Hematopoietic multipotent progenitor cell treated with erythropoietin and hydrocortisone succinate and interleukin-3 and kit ligand, for 8 days (in vitro differentiated cells): ENCODE measurements around the gene GCG.
A peak's percentile ranks its signal among the peaks of the same experiment; 100 is the strongest.

Experiments used
- DNase-seq: peaks from one replicate; pipeline ENCODE4 v3.0.0-alpha.2; 2015

Gene GCG

DNA sequence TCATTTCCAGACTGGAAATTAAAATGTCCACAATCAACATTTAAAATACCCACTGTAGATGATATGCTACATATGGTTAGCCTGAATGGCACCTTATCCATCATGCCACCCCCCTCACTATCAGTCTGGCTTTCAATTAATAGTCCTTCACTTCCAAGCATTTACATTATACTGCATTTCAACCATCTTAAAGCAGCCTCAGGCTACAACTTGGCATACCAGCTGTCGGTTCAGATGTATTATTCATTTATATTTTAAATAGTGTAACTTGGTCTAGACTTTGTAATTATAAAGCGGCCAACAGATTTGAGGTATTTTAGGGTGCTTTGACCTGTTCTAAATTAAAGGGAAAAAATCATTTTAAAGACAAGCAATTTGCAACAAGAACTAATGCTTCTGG, 2.6 kb downstream of the GCG start:
- DNase-seq = no peak

DNA sequence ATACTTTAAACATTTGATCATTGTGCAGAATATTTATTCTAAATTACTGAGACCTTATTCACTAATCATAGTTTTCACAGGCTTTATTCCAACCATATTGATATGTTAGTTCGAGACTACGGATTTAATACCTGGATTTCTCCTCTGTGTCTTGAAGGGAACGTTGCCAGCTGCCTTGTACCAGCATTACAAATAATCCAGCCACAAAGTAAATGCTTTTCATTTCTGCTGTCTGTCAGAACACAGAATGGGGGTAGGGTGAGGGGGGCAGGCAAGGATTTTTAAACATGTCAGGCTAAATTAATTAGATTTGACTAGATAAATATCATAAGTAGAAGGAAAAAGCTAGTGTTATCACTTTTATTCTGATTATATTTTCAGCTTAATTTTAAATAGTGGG, 3.1 kb downstream of the GCG start:
- DNase-seq = no peak

DNA sequence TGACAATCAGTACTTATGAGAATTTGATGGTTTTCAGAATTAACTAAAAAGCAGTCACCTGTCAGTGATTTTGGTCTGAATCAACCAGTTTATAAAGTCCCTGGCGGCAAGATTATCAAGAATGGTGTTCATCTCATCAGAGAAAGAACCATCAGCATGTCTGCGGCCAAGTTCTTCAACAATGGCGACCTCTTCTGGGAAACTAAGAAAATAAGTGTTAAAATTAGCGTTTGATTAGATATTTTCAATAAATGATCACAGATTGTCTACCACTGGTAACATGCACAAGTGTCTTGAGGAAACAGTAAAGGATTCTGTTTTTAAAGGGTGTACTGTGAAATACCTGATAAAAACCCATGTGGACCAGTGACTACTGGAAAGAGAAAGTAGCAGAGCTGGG, 8.1 kb downstream of the GCG start:
- no peak for DNase-seq

DNA sequence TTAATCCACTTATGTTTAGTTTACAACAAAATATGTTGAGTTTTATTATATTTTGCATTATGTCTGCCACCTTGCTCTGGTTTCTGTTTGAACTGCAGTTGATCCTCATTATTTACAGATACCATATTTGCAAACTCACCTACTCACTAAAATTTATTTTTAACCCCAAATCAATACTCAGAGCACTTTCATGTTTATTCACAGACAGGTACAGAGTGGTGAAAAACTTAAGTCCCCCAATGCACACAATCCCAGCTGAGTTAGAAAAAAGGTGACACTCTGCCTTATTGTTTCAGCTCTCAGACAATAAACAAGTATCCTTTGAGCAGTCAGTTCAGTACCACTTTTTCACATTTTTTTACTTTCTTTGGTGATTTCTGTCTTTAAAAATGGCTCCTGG, 13.7 kb downstream of the GCG start:
- no peak for DNase-seq

DNA sequence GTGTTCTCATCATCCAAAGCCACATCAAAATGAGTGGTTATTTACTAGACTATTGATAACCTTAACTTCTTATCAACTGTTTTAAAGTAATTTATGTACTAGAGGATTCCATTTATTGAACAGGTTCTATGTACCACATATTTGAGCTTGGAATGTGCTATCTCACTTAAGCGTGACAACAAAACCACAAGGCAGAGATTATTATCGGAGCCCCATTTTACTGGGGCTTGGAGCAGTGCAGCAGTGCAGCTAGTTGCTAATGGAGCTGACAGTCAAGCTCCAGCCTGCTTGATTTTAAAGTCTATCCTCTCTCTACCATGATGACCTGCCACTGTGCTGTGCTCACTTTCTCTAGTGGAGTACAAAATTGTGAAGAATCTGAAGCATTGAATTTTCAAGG, 24.6 kb downstream of the GCG start:
- peak; percentile 16 for DNase-seq

DNA sequence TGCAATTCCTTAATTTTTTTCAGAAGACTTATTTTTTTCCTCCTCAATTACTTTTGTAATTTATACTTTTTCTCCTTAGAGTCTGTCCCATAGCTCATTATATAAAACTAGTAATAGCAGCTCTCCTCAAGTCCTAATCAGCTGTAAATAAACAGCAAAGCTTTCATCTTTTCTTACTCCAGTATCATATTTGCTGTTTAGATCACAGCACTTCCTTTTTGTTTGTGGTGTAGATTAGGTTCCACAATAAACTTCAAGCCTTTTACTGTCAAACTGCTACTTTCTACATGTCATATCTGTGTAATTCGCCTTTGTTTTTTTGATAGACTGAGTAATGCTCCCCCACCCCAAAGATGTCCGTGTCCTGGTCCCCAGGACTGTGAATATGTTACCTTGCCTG, 25.5 kb downstream of the GCG start:
- no peak for DNase-seq

DNA sequence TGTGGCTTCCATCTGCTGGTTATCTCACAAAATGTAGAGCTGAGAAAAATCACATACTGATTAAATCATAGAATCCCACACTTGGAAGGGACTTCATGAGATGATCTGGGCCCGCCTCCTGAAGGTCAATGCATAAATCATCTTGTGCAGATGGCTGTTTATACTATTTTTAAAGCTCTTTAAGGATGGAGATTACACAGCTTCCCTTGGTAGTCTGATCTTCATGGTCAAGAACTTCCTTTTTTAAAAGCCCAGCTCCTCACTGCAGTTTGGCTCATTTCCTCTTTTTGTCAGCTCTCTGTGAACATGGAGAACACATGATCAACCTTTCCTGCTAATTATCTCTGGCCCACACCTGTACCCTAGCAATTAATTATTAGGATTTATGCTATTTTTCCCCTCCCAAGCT, 25.9 kb downstream of the GCG start:
- DNase-seq = peak; percentile 6

DNA sequence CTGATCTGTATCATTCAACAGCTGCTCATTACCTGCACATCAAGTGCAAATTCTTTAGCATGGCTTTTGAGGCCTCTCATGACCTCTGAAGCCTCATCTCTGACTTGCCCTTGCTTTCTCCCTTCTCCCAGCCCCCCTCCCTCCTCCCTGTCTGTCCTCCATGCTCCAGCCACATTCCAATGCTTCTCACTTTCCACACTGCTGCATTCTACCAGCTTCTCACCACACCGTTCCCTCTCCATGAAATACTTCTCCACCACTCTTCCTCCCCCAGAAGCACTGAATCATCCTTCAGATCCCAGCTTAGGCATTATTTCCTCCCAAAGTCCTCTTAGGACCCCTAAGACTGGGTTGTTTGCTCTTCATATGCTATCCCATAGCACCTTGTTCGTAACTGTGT, 26.9 kb downstream of the GCG start:
- DNase-seq = no peak

DNA sequence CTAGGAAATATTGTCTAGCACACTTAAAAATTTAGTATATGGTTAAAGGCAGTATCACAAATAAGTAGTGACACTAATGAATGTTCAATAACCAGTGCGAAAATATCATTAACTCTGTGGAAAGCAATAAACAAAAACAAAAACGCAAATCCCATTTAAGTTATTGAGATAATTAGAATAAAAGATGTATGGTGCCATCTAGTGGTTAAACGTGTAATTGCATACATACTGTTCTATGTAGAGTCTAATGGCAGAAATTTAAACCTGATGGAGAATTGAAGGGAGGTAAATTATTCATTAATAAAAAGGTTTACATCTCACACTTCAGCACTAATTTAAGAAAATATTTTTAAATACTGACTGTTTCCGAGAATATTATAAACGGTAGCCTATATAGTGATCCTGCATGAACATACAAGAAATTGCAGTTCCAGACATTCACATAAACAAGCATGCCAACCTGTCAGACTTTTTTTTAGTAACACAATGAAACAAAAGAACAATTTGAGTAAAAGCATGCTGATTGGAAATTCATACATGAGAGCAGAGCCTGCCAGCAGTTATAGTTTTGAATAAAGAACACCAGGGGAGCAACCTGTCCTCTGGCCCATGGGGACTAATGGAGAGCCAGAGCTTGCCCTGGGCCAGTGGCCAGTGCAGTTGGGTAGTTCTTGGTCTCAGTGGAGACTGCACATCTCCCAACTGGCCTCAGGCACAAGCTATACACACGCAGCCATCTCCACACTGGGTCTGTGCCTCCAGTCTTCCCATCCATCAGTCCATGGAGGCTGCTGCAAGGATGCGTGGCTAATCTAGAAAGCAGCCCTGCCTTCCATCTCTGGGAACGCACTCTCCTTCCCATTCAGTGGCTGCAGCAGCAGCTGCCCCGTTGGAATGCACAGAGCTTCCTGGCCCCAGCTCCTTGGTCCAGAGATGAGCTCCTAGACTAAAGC, 28.0 kb downstream of the GCG start:
- peak; percentile 76 for DNase-seq

DNA sequence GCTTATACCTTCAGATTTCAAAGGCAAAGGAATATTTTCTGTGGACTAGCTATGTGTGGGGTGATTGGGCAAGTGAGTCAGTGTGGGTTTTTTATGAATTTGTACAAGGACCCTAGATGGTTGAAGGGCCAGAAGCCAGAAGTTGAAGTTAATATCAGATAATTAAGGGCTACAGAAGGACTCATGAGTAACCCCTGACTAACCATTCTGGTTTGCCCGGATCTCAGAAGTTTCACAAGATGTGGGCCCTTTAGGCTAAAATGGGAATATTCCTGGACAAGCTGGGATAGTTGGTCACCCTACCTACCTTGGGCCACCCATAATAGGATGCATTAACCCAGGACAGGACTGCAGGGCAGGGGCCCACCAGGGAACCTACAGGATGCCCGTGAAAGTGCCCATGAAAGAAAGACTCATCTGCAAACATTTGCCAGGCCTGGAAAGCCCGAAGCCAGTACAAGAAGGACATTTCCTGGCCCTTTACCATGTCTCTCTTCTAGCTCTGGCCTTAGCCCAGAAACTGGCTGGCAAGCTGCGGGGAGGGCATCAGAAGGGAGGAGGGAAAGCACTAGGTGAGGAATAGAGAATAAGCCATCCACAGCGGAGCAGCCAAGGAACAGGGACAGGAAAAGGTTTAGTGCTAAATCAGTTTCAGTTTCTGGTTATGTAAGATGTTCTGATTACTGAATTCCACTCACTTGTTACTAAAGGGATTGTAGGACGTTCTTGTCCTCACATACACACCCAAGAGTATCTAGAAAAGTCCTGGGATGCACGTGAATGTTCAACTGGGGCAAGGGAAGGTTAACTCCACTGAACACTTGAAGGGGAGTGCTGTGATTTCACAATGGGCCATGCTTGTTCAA, 33.6 kb downstream of the GCG start:
- no peak for DNase-seq

DNA sequence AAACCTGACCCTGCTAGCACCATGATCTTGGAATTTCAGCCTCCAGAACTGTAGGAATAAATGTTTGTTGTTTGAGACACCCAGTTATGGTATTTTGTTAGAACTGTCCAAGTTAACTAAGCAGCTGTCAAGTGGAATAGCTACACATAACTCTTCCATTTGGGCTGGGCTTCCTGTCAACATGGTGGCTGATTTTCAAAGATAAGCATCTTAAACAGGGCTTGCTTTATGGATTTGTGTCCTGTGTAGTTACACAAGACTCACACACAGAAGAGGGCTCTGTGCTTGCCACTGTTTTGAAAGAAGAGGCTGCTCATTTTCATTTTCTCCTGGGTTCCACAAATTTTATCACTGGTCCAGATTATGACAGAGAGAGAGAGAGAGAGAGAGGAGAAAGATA, 35.7 kb downstream of the GCG start:
- DNase-seq = no peak

DNA sequence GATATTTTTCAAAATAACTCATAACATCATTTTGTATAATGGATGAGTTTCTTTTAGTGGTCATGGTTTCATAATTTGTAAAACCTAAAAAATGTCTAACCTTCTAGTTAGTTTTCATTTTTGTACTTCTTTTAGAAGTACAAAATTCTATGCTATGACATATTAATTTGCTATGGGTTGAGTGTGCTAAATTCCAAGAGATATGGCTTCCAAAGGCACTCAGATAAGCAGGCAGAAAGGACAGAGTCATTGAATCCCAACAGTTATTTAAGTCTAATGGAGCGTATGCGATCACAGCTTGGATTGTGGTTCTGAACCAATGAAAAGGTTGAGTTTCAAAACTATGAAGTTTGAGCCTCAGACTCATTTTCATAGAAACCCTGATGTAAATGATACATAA, 37.0 kb downstream of the GCG start:
- DNase-seq = no peak

DNA sequence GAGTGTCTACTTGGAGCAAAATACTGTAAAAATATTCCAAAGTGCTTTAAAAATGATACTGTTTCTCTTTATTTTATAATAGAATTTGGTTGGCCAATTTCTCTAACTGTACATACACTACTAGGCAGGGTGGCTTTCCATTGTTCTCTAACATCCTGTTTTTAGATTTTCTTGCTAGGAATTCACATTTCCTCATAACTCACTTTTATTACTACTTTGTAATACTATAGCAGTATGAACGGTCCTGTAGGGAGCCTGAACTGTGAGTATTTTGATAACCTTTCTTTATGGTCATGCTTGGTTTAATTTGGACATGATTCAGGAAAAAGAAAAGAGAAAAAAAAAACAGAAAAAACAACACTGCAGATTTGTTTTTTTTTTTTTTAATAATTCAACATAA, 37.8 kb downstream of the GCG start:
- DNase-seq = no peak

DNA sequence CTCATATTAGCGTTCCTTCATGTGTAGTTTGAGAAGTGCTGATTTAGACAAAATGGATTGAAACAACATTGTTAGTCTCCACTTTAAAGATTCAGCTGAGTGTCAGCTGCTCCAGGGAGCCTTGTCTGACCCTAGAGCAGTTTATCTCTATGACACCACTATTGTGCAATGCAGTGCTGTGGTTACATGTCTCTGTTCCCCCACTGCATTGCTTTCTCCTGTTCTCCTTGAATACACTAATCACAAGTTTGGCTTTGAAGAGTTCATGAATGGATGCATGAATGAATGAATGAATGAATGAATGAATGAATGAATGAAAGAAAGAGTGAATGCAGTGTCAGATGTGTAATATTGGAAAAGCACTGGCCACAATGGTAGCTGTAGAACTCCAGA, 38.3 kb downstream of the GCG start:
- DNase-seq = no peak

DNA sequence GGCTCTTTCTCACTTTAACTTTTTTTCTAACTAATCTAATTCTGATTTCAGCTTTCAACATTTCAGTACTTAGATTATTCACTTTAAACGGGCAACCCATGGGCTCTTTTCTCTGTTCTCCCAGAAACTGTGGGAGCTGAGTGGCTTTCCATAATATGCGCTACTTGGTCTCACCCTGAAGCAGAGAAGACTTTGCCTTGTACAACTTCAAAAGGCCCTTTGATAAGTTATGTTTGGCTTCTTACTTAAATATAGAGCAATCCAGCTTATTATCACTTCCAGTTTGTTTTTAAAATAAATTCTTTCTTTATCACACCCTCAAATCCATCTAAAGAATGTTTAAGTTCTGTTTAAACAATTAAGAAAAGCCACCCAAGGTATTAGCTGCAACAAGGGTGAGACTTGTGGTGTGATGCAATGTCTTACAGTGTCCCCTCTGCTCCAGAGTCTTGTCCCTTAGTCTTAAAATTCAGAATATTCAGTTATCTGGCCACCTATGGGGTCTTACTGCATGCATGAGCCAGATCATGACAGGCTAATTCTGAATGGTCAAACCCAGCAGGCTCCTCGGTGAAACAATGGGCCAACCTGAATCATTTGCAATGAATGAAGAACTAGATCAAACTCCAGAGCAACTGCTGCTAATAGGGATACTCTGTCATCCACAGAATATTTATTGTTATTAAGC, 38.8 kb downstream of the GCG start:
- DNase-seq = no peak

DNA sequence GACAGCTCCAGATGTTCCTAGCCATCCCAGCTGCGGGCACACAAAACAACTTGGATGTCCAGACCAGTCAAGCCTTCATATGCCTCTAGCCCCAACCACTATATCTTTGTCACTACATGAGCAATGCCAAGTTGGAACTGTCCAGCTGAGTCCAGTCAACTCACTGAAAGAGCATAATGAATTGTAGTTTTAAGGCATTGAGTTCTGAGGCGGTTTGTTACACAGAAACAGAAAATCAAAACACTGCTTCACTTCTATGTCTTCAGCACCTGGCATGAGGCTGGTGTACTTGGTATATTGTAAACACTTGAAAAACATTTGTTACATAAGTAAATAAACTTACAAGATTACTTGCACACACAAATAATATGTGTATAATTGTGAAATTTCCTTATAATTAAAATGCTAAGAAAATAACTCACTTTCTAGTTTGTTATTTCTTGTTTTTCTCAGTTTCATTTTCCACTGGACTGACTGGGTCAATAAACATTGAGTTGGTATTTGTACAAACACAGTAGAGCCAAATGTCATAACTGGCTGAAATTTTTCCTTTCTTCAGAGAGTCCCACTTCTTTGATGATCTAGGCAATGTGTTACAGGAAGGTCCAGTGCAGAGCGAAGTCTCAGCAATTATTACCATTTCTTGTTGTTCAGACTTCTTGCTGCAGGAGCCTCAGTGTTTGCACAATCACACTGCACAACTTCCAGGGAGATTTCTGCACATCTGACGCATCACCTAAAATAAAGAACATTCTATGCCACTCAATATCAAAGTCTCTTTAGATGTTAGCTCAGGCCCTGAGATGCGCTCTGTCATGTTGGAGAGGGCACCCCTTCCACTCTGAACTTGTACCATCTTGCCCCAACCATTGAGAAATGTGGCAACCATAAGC, 39.8 kb downstream of the GCG start:
- no peak for DNase-seq

DNA sequence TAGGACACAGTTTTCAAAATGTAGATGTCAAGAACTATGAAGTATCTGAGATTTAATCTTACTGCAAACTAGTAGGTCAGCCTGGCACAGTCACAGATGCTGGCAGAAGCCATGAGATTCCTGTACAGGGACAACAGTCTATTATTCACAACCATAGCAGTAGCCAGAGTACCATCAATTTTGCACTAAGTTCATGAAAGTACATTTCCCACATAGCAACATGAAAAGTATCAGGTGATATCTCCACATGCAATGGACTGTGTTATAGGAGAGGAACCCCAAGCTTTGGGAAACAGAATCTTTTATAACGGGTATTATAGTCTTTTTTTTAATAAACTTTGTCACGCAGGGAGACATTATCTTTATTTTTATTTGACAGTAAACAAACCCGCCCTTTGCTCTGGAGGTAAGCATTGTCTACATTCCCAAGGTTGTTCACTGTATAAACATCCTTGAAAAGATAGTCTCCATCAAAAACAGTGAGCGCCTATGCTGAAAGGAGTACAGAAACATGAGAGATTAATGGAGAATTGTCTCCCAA, 44.6 kb downstream of the GCG start:
- no peak for DNase-seq

DNA sequence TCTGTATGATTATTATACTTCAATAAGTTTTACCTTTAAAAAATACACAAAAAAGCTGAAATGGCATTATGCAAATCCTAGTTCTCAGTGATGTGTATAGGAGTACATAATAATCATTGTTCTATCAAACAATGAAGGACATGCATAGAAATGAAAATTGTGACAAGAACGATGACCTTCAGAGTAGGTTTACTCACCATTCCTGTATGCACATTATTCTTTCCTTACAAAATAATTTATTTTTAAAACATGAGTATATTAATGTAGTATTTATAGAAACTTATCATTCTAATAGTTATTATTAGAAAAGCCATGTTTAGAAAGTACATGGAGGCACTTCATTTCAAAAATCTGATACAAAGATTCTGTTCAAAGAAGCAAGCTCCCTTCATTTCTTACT, 45.3 kb downstream of the GCG start:
- DNase-seq = no peak

DNA sequence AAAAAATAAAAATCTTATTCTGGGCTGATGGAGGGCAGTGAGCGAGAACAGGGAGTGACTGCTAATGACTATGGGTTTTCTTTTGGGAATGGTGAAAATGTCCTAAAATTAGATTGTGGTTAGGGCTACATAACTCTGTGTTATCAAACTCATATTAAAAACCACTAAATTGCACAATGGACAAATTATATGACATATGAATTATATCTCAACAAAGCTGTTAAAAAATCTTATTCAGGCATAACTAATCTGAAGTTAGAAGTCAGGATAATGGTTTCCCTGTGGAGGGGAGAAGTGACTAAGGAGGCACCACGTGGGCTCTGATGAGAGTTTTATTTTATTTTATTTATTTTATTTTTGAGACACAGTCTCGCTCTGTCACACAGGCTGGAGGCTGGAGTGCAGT, 45.9 kb downstream of the GCG start:
- no peak for DNase-seq

DNA sequence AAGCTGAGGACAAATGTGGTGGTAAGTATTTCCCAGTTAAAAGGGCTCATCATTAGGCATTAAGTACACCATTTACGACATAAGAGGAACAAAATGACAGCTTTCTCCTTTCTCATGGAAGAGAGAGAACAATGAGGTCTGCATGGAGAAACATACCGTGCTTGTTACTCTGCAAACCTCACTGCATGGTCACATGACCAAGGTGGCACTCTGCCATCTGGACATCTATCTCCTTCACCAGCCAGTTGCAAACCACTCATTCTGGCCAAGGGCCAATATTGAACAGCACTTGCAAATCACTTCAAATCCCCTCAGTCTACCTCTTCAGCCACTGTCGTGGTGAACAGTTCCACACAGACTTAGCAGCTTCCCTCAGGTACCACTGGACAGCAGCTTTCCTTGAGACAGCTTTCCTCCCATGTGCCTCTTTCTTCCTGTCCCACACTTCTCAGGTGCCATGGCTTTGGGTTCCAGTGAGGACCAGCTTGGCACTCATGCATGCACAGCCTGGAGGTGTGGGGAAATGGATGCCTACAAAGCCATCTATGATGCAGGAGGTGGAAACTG, 48.5 kb downstream of the GCG start:
- DNase-seq = peak; percentile 39

DNA sequence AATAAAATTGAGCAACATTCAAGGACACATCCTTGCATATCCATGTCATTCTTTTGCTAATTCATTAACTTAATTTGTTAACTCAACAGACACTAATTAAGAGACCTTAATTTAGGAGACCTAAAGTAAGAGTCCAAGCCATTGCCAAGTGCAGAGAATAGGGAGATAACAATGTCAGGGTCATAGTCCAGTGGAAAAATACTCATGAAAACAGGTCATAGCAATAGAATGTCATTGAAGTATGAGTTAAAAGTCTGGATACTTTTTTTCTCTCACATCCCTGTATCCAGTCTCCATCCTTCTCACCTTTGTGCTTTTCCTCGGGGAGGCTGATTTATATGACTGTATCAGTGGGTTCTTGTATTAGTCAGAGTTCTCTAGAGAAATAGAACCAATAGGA, 51.5 kb downstream of the GCG start:
- DNase-seq = no peak

DNA sequence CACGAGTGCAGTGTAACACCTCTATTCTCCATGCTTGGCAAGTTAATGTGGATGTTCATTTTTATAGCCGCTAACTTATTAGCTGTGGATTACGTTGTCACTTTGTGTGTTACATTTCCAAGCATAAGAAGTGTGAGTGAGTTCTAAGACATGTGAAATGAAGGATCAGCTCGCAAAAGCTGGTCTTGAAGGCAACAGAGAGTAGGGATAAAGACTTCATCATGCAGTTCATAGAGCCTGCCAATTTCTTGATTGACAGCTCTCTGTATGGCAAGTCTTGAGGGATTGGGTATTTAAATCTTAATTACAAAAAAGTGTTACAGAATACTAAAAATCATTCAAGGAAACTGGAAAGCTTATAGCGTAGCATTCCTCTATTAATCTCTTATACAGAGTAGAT, 52.2 kb downstream of the GCG start:
- no peak for DNase-seq
